Memory B cell (primary cell): ENCODE results near the gene RPUSD1.
"Not testable (repeated sequence)": the region's sequence is repeated elsewhere in the genome, so short reads cannot be mapped to it uniquely, and the experiment has no call there.

ENCODE experiments used
- ATAC-seq: fragments of 150-1000 bp; cut with Tn5 transposase; 2 replicates; pipeline ENCODE4 v1.10.0; 2021; ENCODE audit warnings: low read depth, mild to moderate bottlenecking, moderate library complexity
- DNase-seq, 2 donors: peaks; one replicate each; pipeline ENCODE4 v3.0.0; 2022; ENCODE audit warnings: low spot score in 2 of 2
- H3K27ac Mint-ChIP-seq: one replicate; pipeline ENCODE4 v1.8.0; 2022; ENCODE audit warnings: mild to moderate bottlenecking, moderate library complexity, mixed read lengths
- H3K27me3 Mint-ChIP-seq: one replicate; pipeline ENCODE4 v1.8.0; 2022; ENCODE audit warnings: mixed read lengths
- H3K36me3 Mint-ChIP-seq: one replicate; pipeline ENCODE4 v1.8.0; 2022; ENCODE audit warnings: mild to moderate bottlenecking, mixed read lengths
- H3K4me1 Mint-ChIP-seq: one replicate; pipeline ENCODE4 v1.8.0; 2022; ENCODE audit warnings: mixed read lengths
- H3K4me3 Mint-ChIP-seq: one replicate; pipeline ENCODE4 v1.8.0; 2022; ENCODE audit warnings: mild to moderate bottlenecking, moderate library complexity, mixed read lengths
- H3K9me3 Mint-ChIP-seq: one replicate; pipeline ENCODE4 v1.8.0; 2022; ENCODE audit warnings: mixed read lengths

The RPUSD1 gene

DNA sequence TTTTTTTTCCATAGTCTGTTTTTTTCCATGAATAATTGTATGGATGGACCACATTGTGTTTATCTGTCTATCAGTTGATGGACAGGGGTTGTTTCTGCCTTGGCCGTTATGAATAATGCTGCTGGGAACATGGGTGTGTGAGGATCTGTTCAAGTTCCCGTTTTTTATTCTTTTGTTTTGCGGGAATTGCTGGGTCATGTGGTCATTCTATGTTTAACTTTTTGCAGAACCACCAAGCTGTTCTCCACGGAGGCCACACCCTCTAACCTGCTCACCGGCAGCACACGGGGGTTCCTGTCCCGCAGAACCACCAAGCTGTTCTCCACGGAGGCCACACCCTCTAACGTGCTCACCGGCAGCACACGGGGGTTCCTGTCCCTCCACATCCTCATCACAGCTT is 33.5 kb downstream of the RPUSD1 start:
- peaks cover 2% of the 10 kb centered on the region for H3K4me1 Mint-ChIP-seq
- peaks cover 2% of the 10 kb centered on the region for H3K36me3 Mint-ChIP-seq
- H3K4me3 Mint-ChIP-seq, result no peak overlapping the region
- H3K27me3 Mint-ChIP-seq, result peaks cover 8% of the 10 kb centered on the region
- peaks cover 2% of the 10 kb centered on the region for H3K9me3 Mint-ChIP-seq
- ATAC-seq, result peak; percentile 91
- no peak overlapping the region for H3K27ac Mint-ChIP-seq
- DNase-seq, result no peak

DNA sequence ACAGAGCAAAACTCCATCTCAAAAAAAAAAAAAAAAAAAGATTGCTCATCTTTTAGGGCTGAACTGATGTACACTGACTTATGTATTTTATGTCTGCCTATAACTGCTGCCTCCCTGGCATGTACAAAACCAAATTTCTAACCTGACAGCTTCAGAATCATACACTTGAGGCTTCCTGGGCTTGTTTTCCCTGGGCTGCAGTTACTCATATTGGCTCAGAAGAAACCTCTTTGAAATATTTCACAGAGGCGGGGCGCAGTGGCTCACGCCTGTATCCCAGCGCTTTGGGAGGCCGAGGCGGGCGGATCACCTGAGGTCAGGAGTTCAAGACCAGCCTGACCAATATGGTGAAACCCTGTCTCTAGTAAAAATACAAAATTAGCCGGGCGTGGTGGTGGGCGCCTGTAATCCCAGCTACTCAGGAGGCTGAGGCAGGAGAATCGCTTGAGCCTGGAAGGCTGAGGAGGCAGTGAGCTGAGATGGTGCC is 34.0 kb downstream of the RPUSD1 start:
- H3K27me3 Mint-ChIP-seq, H3K4me1 Mint-ChIP-seq, H3K4me3 Mint-ChIP-seq, DNase-seq, H3K9me3 Mint-ChIP-seq, H3K36me3 Mint-ChIP-seq, H3K27ac Mint-ChIP-seq, ATAC-seq: not testable (repeated sequence)

DNA sequence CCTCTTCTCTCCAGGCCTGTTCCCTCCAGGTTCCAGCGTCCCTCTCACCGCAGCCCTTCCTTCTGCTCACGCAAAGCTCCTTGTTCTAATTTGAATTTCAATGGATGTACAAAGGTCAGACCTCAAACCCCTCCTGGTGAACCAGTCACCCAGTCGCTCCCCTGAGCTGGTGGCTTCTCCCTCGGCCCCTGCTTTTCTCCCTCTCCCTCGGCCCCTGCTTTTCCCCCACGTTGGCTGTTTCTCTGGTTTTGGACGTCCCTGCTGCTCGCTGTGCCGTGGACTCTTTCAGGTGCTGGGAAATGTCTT is 36.2 kb downstream of the RPUSD1 start:
- Mint-ChIP-seq H3K4me1 (peaks cover 2% of the 10 kb centered on the region), H3K4me3 (no peak overlapping the region), H3K36me3 (peaks cover 2% of the 10 kb centered on the region), H3K27ac (no peak overlapping the region), H3K9me3 (peaks cover 2% of the 10 kb centered on the region), H3K27me3 (peaks cover 3% of the 10 kb centered on the region)
- no peak for DNase-seq
- no peak for ATAC-seq

DNA sequence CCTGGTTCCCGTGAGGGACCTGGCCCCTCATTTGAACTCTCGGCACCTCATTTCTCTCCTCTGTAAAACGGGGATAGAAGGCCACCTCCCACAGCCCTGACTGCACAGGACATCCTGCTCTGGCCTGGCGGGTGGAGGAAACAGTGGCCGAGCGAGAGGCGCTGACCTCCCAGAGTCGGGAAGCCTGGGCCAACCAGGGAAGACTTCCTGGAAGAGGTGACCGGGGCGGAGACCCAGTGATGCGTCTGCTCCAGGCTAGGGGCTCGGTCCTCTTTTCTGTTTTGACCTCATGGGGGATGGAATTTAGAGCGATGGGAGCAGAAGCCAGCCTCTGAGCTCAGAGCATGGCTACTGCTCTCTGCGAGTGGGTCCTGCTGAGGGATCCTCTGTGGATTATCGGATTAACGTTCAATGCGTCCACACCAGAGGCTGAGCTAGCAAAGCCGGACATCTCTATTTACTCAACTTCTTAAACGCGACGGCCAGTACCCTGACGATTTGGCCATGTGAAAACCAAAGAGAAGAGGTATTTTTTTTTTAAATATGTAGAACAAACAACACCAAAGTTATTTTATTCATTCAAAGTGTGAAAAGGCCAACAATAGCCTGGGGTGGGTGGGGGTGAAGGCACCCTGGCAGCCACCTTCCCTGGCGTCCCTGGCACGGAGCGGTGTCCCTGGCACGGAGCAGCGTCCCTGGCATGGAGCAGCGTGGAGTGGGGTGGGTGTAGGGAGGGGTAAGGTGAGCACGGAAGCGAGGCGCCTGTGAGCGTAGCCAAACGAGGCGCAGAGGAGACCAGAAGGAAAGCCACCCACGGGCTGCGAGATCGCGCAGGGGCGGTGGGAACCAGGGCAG is 36.8 kb downstream of the RPUSD1 start:
- no peak overlapping the region for H3K27ac Mint-ChIP-seq
- DNase-seq (no peak), ATAC-seq (no peak)
- H3K36me3 Mint-ChIP-seq, result peaks cover under 1% of the 10 kb centered on the region
- no peaks in the 10 kb centered on the region for H3K9me3 Mint-ChIP-seq
- H3K4me3 Mint-ChIP-seq, result no peak overlapping the region
- peaks cover 2% of the 10 kb centered on the region for H3K4me1 Mint-ChIP-seq
- peaks cover under 1% of the 10 kb centered on the region for H3K27me3 Mint-ChIP-seq

DNA sequence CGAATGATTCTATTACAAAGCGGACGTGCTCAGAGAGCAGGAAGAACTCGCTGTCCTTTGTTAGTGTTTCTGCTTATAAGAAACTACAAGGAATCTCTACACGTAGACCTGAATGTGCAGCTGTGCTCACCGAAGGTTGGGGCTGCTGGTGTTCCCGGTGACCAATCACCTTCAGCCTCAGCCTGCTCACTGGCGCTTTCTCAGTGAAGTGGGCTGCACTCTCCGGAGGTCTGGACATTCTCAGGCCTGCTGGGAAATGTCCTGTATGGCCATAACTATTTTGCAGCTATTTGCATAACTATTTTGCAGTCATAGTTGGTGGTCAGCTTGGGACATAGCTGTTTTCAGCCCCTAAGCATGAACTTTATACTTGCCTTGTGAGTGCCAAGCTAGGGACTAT is 37.7 kb downstream of the RPUSD1 start:
- Mint-ChIP-seq H3K9me3 (no peaks in the 10 kb centered on the region), H3K4me3 (no peak overlapping the region), H3K4me1 (peaks cover 2% of the 10 kb centered on the region), H3K27me3 (no peaks in the 10 kb centered on the region), H3K36me3 (no peaks in the 10 kb centered on the region), H3K27ac (no peak overlapping the region)
- DNase-seq, result no peak
- no peak for ATAC-seq

DNA sequence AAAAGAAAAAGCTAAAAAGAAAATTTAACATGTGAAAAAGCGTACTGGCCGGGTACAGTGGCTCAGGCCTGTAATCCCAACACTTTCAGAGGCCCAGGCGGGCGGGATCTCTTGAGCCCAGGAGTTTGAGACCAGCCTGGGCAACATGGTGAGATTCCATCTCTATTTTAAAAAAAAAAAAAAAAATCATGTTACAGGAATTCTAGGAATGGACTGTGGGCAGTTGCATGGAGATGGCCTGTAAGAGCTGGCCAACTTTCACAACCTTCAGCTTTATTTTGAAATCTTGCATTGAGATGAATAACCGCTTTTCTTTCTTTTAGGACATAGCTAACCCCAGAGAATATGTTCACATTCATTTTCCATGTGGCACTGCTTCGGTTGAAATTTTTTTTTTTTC is 39.2 kb downstream of the RPUSD1 start:
- Mint-ChIP-seq H3K27ac (no peak overlapping the region), H3K27me3 (no peaks in the 10 kb centered on the region)

DNA sequence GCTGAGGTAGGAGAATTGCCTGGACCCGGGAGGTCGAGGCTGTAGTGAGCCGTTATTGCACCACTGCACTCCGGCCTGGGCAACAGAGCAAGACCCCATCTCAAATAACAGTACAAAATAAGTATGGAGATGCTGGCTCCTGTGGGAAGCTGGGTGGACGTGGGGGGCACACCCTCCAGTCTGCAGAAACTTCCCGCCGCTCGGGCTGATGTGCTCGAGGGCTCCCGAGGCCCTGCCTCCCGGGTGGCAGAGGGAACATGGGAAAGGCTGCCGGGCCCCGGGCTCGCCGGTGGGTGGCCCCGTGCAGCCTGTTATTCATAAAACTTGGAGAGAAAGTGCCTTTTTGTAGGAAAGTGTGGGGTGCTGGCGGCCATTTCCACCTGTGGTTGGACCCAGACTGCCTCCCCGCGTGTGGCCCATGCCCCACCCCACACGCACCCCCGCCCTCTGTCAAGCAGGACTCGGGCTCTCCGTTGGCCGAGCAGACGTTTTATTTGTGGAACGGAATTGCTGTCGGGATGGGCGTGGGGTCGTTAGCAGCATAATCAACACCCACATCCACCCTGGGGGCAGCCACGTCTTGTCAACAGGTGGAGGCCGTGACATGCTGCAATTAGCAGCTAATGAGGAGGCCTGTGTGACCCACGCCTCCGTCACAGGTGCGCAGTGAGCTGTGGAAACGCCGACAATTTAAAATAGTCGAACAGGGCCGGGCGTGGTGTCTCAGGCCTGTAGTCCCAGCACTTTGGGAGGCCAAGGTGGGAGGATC is 40.0 kb downstream of the RPUSD1 start:
- H3K9me3 Mint-ChIP-seq, result no peaks in the 10 kb centered on the region
- no peaks in the 10 kb centered on the region for H3K36me3 Mint-ChIP-seq
- no peaks in the 10 kb centered on the region for H3K27me3 Mint-ChIP-seq
- H3K4me1 Mint-ChIP-seq, result no peaks in the 10 kb centered on the region
- no peak overlapping the region for H3K4me3 Mint-ChIP-seq
- ATAC-seq, result no peak
- no peak overlapping the region for H3K27ac Mint-ChIP-seq
- no peak for DNase-seq

More for the DNA sequence above, 39.2 kb downstream of the RPUSD1 start:
- H3K4me3 Mint-ChIP-seq, result no peak overlapping the region
- H3K36me3 Mint-ChIP-seq, result no peaks in the 10 kb centered on the region
- DNase-seq (no peak), ATAC-seq (no peak)
- H3K9me3 Mint-ChIP-seq, result no peaks in the 10 kb centered on the region
- H3K4me1 Mint-ChIP-seq, result no peaks in the 10 kb centered on the region

DNA sequence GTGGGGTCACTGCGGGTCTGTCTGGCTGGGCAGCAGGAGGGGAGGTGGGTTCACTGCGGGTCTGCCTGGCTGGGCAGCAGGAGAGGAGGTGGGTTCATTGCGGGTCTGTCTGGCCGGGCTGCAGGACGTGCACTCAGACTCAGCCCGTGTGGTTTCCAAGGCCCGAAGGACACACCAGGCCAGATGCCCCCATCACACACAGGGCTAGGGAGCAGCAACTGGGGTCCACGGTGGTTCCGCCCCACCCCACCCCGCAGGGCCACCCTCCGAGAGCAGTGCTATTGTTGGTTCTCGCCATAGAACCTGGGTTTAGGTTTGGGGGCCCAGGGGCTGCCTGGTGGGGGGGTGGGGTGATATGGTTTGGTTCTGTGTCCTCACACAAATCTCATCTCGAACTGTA is 41.5 kb downstream of the RPUSD1 start:
- Mint-ChIP-seq H3K4me1 (no peaks in the 10 kb centered on the region), H3K36me3 (no peaks in the 10 kb centered on the region), H3K9me3 (no peaks in the 10 kb centered on the region), H3K27ac (no peak overlapping the region), H3K27me3 (no peaks in the 10 kb centered on the region), H3K4me3 (no peak overlapping the region)
- DNase-seq (no peak), ATAC-seq (no peak)

DNA sequence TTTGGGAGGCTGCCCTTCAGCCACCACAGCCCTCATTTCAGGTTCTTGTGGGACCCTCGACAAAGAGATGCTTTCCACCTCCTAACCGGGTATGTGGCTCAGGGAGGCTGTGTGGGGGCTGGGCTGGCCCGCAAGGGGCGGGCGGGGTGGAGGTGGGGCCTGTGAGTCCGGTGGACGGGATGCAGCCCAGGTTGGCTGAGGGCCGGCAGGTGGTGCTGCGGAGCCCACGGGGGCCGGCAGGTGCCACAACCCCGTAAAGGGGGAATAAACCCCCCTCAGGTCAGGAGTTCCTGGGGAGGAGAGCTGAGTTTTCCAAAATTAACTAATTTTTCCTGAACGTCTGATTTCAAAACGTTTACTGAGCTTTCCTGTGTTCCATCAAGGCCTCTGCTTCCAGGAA is 42.4 kb downstream of the RPUSD1 start:
- no peaks in the 10 kb centered on the region for H3K9me3 Mint-ChIP-seq
- no peaks in the 10 kb centered on the region for H3K36me3 Mint-ChIP-seq
- DNase-seq, result no peak
- no peaks in the 10 kb centered on the region for H3K27me3 Mint-ChIP-seq
- no peak overlapping the region for H3K4me3 Mint-ChIP-seq
- peak; percentile 30 for ATAC-seq
- no peak overlapping the region for H3K27ac Mint-ChIP-seq
- H3K4me1 Mint-ChIP-seq, result no peaks in the 10 kb centered on the region

DNA sequence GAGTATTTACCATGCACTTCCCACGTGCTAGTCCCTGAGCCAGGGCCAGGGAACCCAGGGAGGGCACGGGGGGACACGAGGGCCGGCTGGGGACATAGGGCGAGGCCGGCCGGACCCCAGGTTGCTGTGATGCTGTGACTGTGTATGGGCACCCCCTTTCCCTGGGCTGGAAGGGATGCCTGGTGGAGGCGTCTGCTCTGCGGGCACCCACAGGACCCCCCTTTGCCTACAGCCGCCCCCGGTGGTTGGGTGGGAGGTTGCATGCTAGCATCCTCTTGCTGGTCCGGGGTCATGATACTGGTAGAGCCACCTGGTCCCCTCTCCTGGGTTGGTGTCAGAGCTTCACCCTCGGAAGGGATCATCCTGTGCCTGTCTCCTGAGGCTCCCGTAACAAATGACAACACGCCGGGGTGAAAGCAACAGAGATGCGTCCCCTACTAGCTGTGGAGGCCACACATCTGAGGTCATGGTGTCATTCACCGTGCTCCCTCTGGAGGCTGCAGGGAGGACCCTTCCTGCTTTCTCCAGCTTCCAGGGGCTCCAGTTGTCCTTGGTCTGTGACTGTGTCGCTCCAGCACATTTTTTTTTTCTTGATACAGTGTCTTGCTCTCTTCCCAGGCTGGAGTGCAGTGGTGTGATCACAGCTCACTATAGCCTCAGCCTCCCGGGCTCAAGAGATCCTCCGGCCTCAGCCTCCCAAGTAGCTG is 44.2 kb downstream of the RPUSD1 start:
- ATAC-seq (no peak), DNase-seq (no peak)
- Mint-ChIP-seq H3K4me1 (peaks cover 5% of the 10 kb centered on the region), H3K4me3 (no peak overlapping the region), H3K27me3 (no peaks in the 10 kb centered on the region), H3K9me3 (no peaks in the 10 kb centered on the region), H3K36me3 (no peaks in the 10 kb centered on the region), H3K27ac (no peak overlapping the region)

DNA sequence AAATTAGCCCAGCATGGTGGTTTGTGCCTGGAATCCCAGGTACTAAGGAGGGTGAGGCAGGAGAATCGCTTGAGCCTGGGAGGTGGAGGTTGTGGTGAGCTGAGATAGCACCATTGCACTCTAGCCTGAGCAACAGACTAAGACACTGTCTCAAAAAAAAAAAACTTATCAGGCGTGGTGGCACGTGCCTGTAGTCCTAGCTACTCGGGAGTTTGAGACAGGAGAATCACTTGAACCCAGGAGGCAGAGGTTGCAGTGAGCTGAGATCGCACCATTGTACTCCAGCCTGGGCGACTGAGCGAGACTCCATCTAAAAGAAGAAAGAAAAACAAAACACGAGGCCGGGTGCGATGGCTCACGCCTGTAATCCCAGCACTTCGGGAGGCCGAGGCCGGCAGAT is 45.3 kb downstream of the RPUSD1 start:
- H3K36me3 Mint-ChIP-seq, H3K27ac Mint-ChIP-seq, H3K4me1 Mint-ChIP-seq, H3K9me3 Mint-ChIP-seq, DNase-seq, H3K27me3 Mint-ChIP-seq, H3K4me3 Mint-ChIP-seq, ATAC-seq: not testable (repeated sequence)

DNA sequence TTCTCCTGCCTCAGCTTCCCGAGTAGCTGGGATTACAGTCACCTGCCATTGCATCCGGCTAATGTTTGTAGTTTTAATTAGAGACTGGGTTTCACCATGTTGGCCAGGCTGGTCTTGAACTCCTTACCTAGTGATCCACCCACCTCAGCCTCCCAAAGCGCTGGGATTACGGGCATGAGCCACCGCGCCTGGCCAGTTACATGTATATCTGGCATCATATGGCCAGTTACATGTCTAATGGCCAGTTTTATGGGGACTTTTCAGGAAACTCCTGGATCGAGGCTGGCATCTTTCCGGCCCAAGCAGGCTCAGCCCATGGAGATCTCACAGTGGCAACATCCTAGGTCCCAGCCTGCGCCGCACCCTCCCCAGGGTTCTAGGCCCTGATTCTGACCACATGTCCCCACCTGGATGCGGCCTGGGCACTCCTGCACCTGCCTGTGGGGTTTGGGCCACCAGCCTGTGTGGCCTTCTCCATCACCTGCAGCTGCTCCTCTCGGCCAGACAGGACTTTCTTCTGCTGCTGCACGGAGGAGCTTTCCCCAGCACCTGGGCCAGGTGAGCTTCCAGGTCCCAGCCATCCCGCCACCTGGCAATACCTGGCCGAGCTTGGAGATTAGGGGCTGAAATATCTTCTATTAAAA is 46.1 kb downstream of the RPUSD1 start:
- Mint-ChIP-seq H3K4me1 (peaks cover 12% of the 10 kb centered on the region), H3K27me3 (no peaks in the 10 kb centered on the region), H3K4me3 (peak overlapping the region; percentile 77), H3K9me3 (no peaks in the 10 kb centered on the region), H3K27ac (no peak overlapping the region), H3K36me3 (peaks cover 3% of the 10 kb centered on the region)
- DNase-seq, result no peak
- ATAC-seq, result no peak

DNA sequence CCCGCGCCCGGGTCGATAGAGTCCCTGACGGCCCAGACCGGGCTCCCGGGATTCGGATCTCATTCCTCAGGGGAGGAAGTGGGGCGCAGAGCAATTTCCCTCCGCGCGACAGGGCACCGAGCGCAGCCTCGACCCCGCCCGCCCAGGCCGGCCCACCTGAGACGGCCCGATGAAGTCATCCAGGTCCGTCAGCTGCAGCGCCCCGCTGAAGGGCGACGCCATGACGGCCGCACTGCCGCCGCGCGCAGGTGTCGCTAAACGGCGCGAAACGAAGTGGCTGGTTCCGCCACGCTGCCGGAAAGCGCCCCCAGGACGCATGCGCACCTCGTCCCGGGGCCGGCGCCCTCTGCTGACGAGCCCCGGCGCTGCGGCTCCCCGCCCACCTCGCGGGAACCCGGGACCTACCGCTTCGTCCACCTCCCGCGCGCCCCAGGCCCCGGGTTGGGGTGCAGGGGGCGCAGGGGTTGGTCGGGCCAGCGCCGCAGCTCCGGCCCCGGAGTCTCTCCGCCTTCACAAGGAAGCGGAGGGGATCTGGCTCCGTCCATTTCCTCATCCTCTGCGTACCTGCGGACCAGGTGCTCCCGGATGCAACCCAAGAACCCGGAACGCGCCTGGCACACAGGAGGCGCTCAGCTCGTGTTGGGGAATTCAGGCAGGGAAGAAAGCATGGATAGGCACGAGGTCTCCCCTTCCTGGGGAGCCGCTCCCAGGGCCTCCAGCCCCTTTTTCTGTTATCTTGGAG is 47.2 kb downstream of the RPUSD1 start, which contains the start of gene CIAO3:
TSS of gene CIAO3 (minus strand) at position 234 of the 742 bp plus-strand sequence. CDS start at position 222, 12 bp downstream.
- H3K9me3 Mint-ChIP-seq, result no peaks in the 10 kb centered on the region
- peak; percentile 96 to 100 for DNase-seq
- ATAC-seq, result peak; percentile 83
- H3K4me1 Mint-ChIP-seq, result peaks cover 12% of the 10 kb centered on the region
- peak within 1 kb of the TSS; percentile 79 for H3K4me3 Mint-ChIP-seq
- H3K27me3 Mint-ChIP-seq, result no peaks in the 10 kb centered on the region
- H3K27ac Mint-ChIP-seq, result peak within 1 kb of the TSS; percentile 45
- peaks cover 3% of the 10 kb centered on the region for H3K36me3 Mint-ChIP-seq
